ENCODE results near the gene MRPL18.

The MRPL18 gene

DNA sequence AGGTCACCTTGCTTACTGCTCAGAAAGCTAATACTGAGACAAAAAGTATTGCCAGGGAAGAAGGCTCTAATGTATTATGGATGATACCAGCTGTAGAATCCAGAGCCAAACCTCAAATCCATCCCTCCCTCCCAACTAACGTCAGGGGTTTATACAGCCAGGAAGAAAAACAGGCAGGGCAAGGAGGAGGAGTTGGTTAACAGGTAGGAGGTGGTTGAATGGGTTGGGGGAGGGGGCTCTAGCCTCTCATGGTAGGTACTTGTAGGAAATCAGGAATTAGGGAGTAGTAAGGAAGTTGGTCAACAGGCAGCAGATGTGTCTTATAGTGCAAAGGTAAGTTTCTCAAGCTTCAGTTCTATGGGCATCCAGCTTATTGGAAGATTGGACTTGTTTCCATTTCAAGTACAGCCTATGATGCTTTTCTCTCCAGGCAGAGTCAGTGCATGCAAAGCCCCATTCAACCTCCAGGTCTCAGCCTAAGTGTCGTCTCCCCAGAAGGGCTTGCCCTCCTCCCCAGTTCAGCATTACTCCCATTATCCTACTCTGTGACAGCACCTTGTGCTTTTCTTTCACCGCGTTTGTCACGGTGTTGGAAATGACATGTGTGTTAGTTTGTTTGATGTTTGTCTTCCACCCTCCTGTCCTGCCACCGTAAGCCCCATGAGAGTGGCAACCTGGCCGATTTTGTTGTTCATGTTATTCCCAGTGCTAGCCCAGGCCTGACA is 47.9 kb downstream of the MRPL18 start:
- no peak for DNase-seq (ENCODE audit: low read depth in 3 of 3, low spot score in 1 of 3)

DNA sequence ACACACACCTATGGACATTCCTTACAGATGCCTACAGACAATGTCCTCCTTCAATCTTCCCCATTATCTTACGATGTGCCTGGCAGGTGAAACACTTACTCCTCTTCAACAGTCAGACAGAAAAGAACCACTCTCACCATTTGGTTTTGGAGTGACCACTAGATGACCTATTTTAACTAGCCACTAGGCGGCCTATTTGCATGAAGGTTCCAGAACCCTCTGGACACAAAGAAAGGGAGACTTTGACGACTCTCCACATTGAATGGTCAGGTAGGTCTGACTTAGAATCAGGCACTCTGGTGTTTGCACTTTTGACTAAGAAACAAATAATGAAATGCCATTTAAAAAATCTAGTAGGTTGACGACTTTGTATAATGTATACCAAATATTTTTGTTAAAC is 51.8 kb downstream of the MRPL18 start:
- no peak for DNase-seq (ENCODE audit: low read depth in 3 of 3, low spot score in 1 of 3)

DNA sequence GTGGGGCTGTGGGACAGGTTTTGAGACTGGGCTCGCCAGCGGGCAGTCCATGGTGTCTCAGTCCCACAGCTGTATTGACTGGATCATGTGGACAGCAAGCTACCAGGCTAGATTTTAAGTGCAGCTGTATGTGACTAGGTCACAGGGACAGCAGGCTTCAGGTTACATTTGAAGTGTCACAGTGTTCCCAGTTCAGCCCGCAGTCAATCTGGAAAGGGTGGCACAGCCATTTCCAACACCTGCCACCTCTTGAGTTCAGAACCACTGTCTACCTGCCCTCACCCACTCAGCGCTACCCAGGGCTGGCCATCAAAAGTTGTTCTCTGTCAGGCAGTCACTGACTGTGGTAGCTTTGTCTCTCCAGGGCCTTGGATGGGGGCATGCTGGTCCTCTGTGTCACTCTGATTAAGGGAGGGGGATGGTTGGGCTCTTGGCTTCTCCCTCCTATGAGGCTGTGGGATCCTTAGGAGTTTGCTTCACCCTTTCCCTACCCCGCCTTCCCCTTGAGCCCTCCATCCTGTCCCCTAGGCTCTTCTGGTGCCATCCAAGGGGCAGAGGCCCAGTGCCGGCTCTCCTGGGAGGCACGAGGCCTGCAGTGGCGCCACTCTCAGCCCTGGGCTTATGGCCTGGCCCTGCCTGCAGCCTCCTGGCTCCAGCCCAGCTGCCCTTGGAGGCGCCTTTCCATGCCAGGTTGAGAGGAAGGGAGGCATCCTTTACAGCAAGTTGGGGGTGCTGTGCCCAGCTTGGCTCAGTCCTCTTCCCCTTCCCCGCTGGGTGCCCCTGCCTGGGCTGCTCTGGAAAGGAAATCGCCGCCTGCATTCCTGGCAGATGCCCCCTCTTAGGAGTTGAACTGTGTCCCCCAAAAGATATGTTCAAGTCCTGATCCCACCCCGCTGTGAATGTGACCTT is 54.7 kb downstream of the MRPL18 start:
- no peak for DNase-seq (ENCODE audit: low read depth in 3 of 3, low spot score in 1 of 3)
